ENCODE measurements around the gene NMT2. TPM values are rescaled to one million over a fixed set of nuclear protein-coding genes. Genes with fewer than 3 reads are reported as not detected.

Gene NMT2
- total RNA-seq, 1 experiment from 2014 or later, result 26.1 TPM

- Histone ChIP-seq H3K9me2 (ENCODE audit: insufficient read depth) (no peaks in the 10 kb centered on the region), H3K9ac (ENCODE audit: low read length) (no peak overlapping the region), H3K36me3 (ENCODE audit: control insufficient read depth in 1 of 2, insufficient read depth in 2 of 2, low read length in 2 of 2) (no peaks in the 10 kb centered on the region), H3K79me2 (ENCODE audit: insufficient read depth, low read length) (peaks cover 93% of the 10 kb centered on the region), H3K4me3 (replicated peaks in 1 of 2; ENCODE audit: low read depth in 1 of 2, low read length in 2 of 2) (no peak overlapping the region), H3K27ac (ENCODE audit: low read depth, low read length) (no peak overlapping the region), H3K4me2 (ENCODE audit: low read length) (no peak overlapping the region), H4K20me1 (ENCODE audit: insufficient read depth) (no peaks in the 10 kb centered on the region; the same call in 1 of the 2 replicates), H3K27me3 (ENCODE audit: insufficient read depth, low read length) (no peaks in the 10 kb centered on the region), H2AFZ (ENCODE audit: low read depth, low read length, poor library complexity, severe bottlenecking) (no peak overlapping the region), H3K4me1 (ENCODE audit: control insufficient read depth in 1 of 2, insufficient read depth in 2 of 2, low read length in 2 of 2) (peaks cover 0 to 4% of the 10 kb centered on the region in 2 experiments; a peak in 1 of 4 replicates), H3K9me3 (ENCODE audit: control insufficient read depth in 1 of 2, insufficient read depth in 1 of 2, low read depth in 1 of 2, low read length in 2 of 2) (no peaks in the 10 kb centered on the region)
- no peak for ATAC-seq
- RAD21 ChIA-PET (ENCODE audit: low non-redundant PET in 1 of 2, low total read pairs in 2 of 2, uncharacterized antibody in 2 of 2, unreplicated experiment in 2 of 2), result no interaction called here
- POLR2A ChIA-PET, result interaction anchor here (0.7 kb wide), 1 partner anchor 1351 kb away, joined by 4 read pairs; no protein-coding TSS in a partner anchor
- CTCF ChIA-PET, result interaction anchor here (0.7 to 0.9 kb wide), 2 partner anchors 11 to 42 kb away, joined by 3 read pairs; no protein-coding TSS in a partner anchor
- no TSS peak for BruUV-seq (replicated peaks)
- DNase-seq (ENCODE audit: low read depth, low spot score), result no peak
- intact Hi-C loops (cut with micrococcal nuclease), result no loop called here
- no peak for TF ChIP-seq CTCF (IDR thresholded peaks at IDR 0.05 in 2 of 3, conservative IDR thresholded peaks at IDR 0.05 in 1 of 3; ENCODE audit: borderline replicate concordance in 1 of 3, insufficient read depth in 1 of 3, low read depth in 2 of 3, low read length in 2 of 3)
- no peak for TF ChIP-seq SIN3A (IDR thresholded peaks at IDR 0.05; ENCODE audit: low read depth)
- TF ChIP-seq FOSL1 (IDR thresholded peaks at IDR 0.05; ENCODE audit: low read depth), result no peak
- TF ChIP-seq CEBPB (IDR thresholded peaks at IDR 0.05; ENCODE audit: low read depth), result no peak
- no peak for TF ChIP-seq POLR2A (IDR thresholded peaks at IDR 0.05; ENCODE audit: borderline replicate concordance, extremely low read depth, insufficient read depth, insufficient read length)
- no peak for TF ChIP-seq RAD21 (IDR thresholded peaks at IDR 0.05; ENCODE audit: low read depth)
- TF ChIP-seq ZFX (IDR thresholded peaks at IDR 0.05), result no peak
- no peak for TF ChIP-seq ZBTB33 (IDR thresholded peaks at IDR 0.05; ENCODE audit: extremely low read depth, insufficient replicate concordance, low read length)
- no peak for TF ChIP-seq SRF (IDR thresholded peaks at IDR 0.05; ENCODE audit: low read depth)
- no peak for TF ChIP-seq EGR1 (IDR thresholded peaks at IDR 0.05; ENCODE audit: low read depth)
Observed at GRCh38 chr10:15147594-15148392, 20.7 kb downstream of the NMT2 start.
